Measurements from ENCODE around the gene UNC13D.
A peak's percentile ranks its signal among the peaks of the same experiment; 100 is the strongest.
"Not testable (repeated sequence)": the region's sequence is repeated elsewhere in the genome, so short reads cannot be mapped to it uniquely, and the experiment has no call there.

UNC13D gene

GRCh38 chr17:75843577-75844529, at the start of gene UNC13D:
TSS of gene UNC13D (minus strand) at chr17:75844404. CDS start at chr17:75844337, 67 bp downstream.
- peak; percentile 93 for DNase-seq

- DNase-seq: no peak
These were observed 49.3 kb upstream of the UNC13D start for GRCh38 chr17:75893305-75894048.

GRCh38 chr17:75892556-75893224, 48.5 kb upstream of the UNC13D start:
- no peak for DNase-seq

- DNase-seq: no peak
These were observed 47.7 kb upstream of the UNC13D start for GRCh38 chr17:75891605-75892555.

GRCh38 chr17:75891022-75891604, 46.9 kb upstream of the UNC13D start:
- no peak for DNase-seq

GRCh38 chr17:75889454-75889853, 45.2 kb upstream of the UNC13D start:
- DNase-seq: no peak

- DNase-seq: no peak
These were observed 44.3 kb upstream of the UNC13D start for GRCh38 chr17:75888484-75888883.

GRCh38 chr17:75885860-75886259, 41.7 kb upstream of the UNC13D start:
- not testable (repeated sequence) for DNase-seq

GRCh38 chr17:75885431-75885830, 41.2 kb upstream of the UNC13D start:
- no peak for DNase-seq

- DNase-seq: no peak
These were observed 37.7 kb upstream of the UNC13D start for GRCh38 chr17:75881678-75882454.

- no peak for DNase-seq
These were observed 36.1 kb upstream of the UNC13D start for GRCh38 chr17:75880266-75880665.

GRCh38 chr17:75878174-75878998, 34.2 kb upstream of the UNC13D start, which contains the start of gene TRIM47:
TSS of gene TRIM47 (minus strand) at chr17:75878581. CDS start at chr17:75878548, 33 bp downstream.
- DNase-seq: no peak

GRCh38 chr17:75877752-75878173, 33.6 kb upstream of the UNC13D start:
- peak; percentile 18 for DNase-seq

GRCh38 chr17:75876938-75877751, 32.9 kb upstream of the UNC13D start:
- DNase-seq: no peak

GRCh38 chr17:75876190-75876937, 32.2 kb upstream of the UNC13D start:
- no peak for DNase-seq

GRCh38 chr17:75875940-75876189, 31.7 kb upstream of the UNC13D start:
- DNase-seq: no peak

- DNase-seq: no peak
These were observed 31.2 kb upstream of the UNC13D start for GRCh38 chr17:75875182-75875939.
